ENCODE data around the gene ALG14.

Gene ALG14

GRCh38 chr1:95067568-95067967 is 5.2 kb downstream of the ALG14 start:
- H3K9me3 ChIP-seq (ENCODE audit: control insufficient read depth, insufficient read depth, low read length) = no peaks in the 10 kb centered on the region
- no peak for TF ChIP-seq EZH2phosphoT487 (IDR thresholded peaks at IDR 0.05; ENCODE audit: borderline replicate concordance, low read length)
- TF ChIP-seq, protein P1, sequence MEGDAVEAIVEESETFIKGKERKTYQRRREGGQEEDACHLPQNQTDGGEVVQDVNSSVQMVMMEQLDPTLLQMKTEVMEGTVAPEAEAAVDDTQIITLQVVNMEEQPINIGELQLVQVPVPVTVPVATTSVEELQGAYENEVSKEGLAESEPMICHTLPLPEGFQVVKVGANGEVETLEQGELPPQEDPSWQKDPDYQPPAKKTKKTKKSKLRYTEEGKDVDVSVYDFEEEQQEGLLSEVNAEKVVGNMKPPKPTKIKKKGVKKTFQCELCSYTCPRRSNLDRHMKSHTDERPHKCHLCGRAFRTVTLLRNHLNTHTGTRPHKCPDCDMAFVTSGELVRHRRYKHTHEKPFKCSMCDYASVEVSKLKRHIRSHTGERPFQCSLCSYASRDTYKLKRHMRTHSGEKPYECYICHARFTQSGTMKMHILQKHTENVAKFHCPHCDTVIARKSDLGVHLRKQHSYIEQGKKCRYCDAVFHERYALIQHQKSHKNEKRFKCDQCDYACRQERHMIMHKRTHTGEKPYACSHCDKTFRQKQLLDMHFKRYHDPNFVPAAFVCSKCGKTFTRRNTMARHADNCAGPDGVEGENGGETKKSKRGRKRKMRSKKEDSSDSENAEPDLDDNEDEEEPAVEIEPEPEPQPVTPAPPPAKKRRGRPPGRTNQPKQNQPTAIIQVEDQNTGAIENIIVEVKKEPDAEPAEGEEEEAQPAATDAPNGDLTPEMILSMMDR (IDR thresholded peaks at IDR 0.05; ENCODE audit: low read depth, low read length, poor library complexity, severe bottlenecking) = no peak
- peaks cover 7% of the 10 kb centered on the region for H3K4me1 ChIP-seq (ENCODE audit: control insufficient read depth, low read length)

DNA sequence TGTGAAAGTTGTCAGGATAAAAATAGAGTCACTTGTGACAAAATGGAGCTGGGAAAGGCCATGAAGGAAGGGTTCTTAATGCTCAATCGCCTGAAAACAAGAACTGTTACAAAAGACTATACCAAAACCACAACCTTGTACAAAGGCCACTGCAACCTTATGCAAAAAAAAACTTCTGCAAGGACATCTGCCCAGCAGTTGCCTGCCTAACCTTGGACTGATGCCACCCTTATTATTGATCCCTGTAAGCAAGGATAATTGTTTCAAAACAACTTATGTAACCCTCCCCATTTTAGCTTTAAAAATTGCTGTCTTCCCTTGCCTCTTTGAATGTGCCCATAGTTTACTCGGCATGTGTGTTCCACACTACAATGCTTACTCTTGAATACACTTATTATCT is 5.7 kb downstream of the ALG14 start:
- no peaks in the 10 kb centered on the region for H3K9me2 ChIP-seq (replicated peaks; ENCODE audit: control insufficient read depth, low read length)
- H3K4me1 ChIP-seq (ENCODE audit: control insufficient read depth, low read length) = peaks cover 7% of the 10 kb centered on the region
- no peak overlapping the region for H3K4me2 ChIP-seq (ENCODE audit: low read length)
- no peaks in the 10 kb centered on the region for H3K27me3 ChIP-seq (ENCODE audit: control insufficient read depth, low read length)
- no peaks in the 10 kb centered on the region for H4K20me1 ChIP-seq (ENCODE audit: control insufficient read depth, insufficient read depth, low read depth, low read length)
- no peaks in the 10 kb centered on the region for H3F3A ChIP-seq (ENCODE audit: control insufficient read depth, insufficient read depth)
- TF ChIP-seq, protein P1 (IDR thresholded peaks at IDR 0.05; ENCODE audit: low read depth, low read length, poor library complexity, severe bottlenecking) = no peak
- no peak overlapping the region for H3K27ac ChIP-seq (ENCODE audit: low read depth, low read length)
- H3K9me3 ChIP-seq (ENCODE audit: control insufficient read depth, insufficient read depth, low read length) = no peaks in the 10 kb centered on the region
- no peak overlapping the region for H3K4me3 ChIP-seq (ENCODE audit: low read length)
- peaks cover 12% of the 10 kb centered on the region for H3K36me3 ChIP-seq (ENCODE audit: control insufficient read depth, low read length)
- peaks cover 7% of the 10 kb centered on the region for H3K79me2 ChIP-seq (ENCODE audit: control insufficient read depth, low read length)

More at GRCh38 chr1:95067568-95067967, 5.2 kb downstream of the ALG14 start:
- Histone ChIP-seq H3K27me3 (ENCODE audit: control insufficient read depth, low read length) (no peaks in the 10 kb centered on the region), H3F3A (ENCODE audit: control insufficient read depth, insufficient read depth) (no peaks in the 10 kb centered on the region), H3K36me3 (ENCODE audit: control insufficient read depth, low read length) (peaks cover 12% of the 10 kb centered on the region), H3K27ac (ENCODE audit: low read depth, low read length) (no peak overlapping the region), H4K20me1 (ENCODE audit: control insufficient read depth, insufficient read depth, low read depth, low read length) (no peaks in the 10 kb centered on the region), H3K9me2 (replicated peaks; ENCODE audit: control insufficient read depth, low read length) (no peaks in the 10 kb centered on the region), H3K4me2 (ENCODE audit: low read length) (no peak overlapping the region), H3K79me2 (ENCODE audit: control insufficient read depth, low read length) (peaks cover 10% of the 10 kb centered on the region), H3K4me3 (ENCODE audit: low read length) (no peak overlapping the region)

DNA sequence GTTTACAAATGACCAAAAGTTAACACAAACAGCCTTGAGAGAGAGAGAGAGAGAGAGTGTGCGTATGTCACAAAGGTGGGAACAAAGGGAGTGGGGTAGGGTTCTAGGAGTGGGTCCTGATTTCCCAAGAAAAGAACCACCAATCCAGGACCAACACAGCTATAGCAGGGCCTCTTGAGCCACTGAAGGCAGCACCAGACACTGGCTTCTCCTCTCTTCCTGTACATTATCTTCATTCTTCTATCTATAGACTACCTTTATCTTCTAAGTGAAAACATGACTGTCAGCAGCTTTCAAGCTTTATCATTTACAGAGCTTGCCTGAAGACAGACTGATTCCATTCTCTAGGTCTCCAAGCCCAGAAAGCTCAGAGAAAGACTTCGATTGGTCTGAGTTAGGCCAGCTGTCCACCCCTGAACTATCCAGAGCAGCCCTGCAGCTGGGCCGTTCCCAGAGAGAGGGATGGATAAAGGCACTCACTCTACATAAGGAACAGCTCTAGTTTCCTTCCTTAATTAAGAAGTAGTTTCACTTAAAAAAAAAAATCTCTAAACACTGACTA is 11.2 kb downstream of the ALG14 start:
- no peaks in the 10 kb centered on the region for H3F3A ChIP-seq (ENCODE audit: control insufficient read depth, insufficient read depth)
- H3K4me1 ChIP-seq (ENCODE audit: control insufficient read depth, low read length) = no peaks in the 10 kb centered on the region
- TF ChIP-seq, protein P1 (IDR thresholded peaks at IDR 0.05; ENCODE audit: low read depth, low read length, poor library complexity, severe bottlenecking) = no peak
- TF ChIP-seq EZH2phosphoT487 (IDR thresholded peaks at IDR 0.05; ENCODE audit: borderline replicate concordance, low read length) = no peak
- no peaks in the 10 kb centered on the region for H3K9me2 ChIP-seq (replicated peaks; ENCODE audit: control insufficient read depth, low read length)
- H3K27me3 ChIP-seq (ENCODE audit: control insufficient read depth, low read length) = no peaks in the 10 kb centered on the region
- no peaks in the 10 kb centered on the region for H3K79me2 ChIP-seq (ENCODE audit: control insufficient read depth, low read length)
- H3K27ac ChIP-seq (ENCODE audit: low read depth, low read length) = no peak overlapping the region
- H3K4me2 ChIP-seq (ENCODE audit: low read length) = no peak overlapping the region
- peaks cover 12% of the 10 kb centered on the region for H3K36me3 ChIP-seq (ENCODE audit: control insufficient read depth, low read length)
- no peaks in the 10 kb centered on the region for H4K20me1 ChIP-seq (ENCODE audit: control insufficient read depth, insufficient read depth, low read depth, low read length)
- H3K4me3 ChIP-seq (ENCODE audit: low read length) = no peak overlapping the region
- no peaks in the 10 kb centered on the region for H3K9me3 ChIP-seq (ENCODE audit: control insufficient read depth, insufficient read depth, low read length)

Measured in DOHH2 (cell line).